ENCODE results near the gene CENPH. TPM values are rescaled to one million over a fixed set of nuclear protein-coding genes. Genes with fewer than 3 reads are reported as not detected.
"Not testable (repeated sequence)": the region's sequence is repeated elsewhere in the genome, so short reads cannot be mapped to it uniquely, and the experiment has no call there.

Gene CENPH
- total and polyA plus RNA-seq, 5 donors, result 2.7 to 4.3 (median 3.6) TPM

- no peak for DNase-seq
- Histone ChIP-seq H3K27ac (ENCODE audit: low read length) (no peak overlapping the region), H3K27me3 (ENCODE audit: control insufficient read depth, insufficient read depth) (no peaks in the 10 kb centered on the region), H3K4me1 (ENCODE audit: control insufficient read depth, insufficient read depth, low read length) (no peaks in the 10 kb centered on the region), H3K4me3 (ENCODE audit: low read length) (no peak overlapping the region), H3K9me3 (ENCODE audit: control insufficient read depth, low read length) (no peaks in the 10 kb centered on the region)
- intact Hi-C loops (cut with DNase I), result no loop called here
- ATAC-seq, result no peak
- 85% methylated on average over 3 of the region's 3 CpGs for WGBS
Measured at GRCh38 chr5:69252437-69252836, 63.1 kb downstream of the CENPH start.

GRCh38 chr5:69255940-69256339 is 66.6 kb downstream of the CENPH start:
- H3K27ac ChIP-seq (ENCODE audit: low read length); H3K9me3 ChIP-seq (ENCODE audit: control insufficient read depth, low read length); intact Hi-C loops (cut with DNase I); H3K4me3 ChIP-seq (ENCODE audit: low read length); ATAC-seq; H3K4me1 ChIP-seq (ENCODE audit: control insufficient read depth, insufficient read depth, low read length); DNase-seq; H3K27me3 ChIP-seq (ENCODE audit: control insufficient read depth, insufficient read depth): not testable (repeated sequence)
- 94% methylated on average over 4 of the region's 4 CpGs for WGBS

GRCh38 chr5:69257577-69257976 is 68.2 kb downstream of the CENPH start:
- no peaks in the 10 kb centered on the region for H3K27me3 ChIP-seq (ENCODE audit: control insufficient read depth, insufficient read depth)
- DNase-seq (no peak), ATAC-seq (no peak)
- no peak overlapping the region for H3K27ac ChIP-seq (ENCODE audit: low read length)
- no peaks in the 10 kb centered on the region for H3K4me1 ChIP-seq (ENCODE audit: control insufficient read depth, insufficient read depth, low read length)
- H3K4me3 ChIP-seq (ENCODE audit: low read length), result no peak overlapping the region
- WGBS, result 96% methylated on average over 1 of the region's 1 CpG
- no peaks in the 10 kb centered on the region for H3K9me3 ChIP-seq (ENCODE audit: control insufficient read depth, low read length)
- intact Hi-C loops (cut with DNase I), result no loop called here

Other genes starting within 250 kb of the CENPH start
- gene SLC30A5, start 95.6 kb upstream of the CENPH start, total RNA-seq, result 10 to 100 TPM; 40.6 to 59.1 (median 55.5) TPM
- 32.5 TPM for gene SLC30A5, start 95.6 kb upstream of the CENPH start, polyA plus RNA-seq
- gene CCNB1, start 22.4 kb upstream of the CENPH start, total RNA-seq, result 1 to 10 TPM; 1.4 to 6.4 (median 3.8) TPM
- 2.8 TPM for gene CCNB1, start 22.4 kb upstream of the CENPH start, polyA plus RNA-seq
- gene CDK7, start 45.3 kb downstream of the CENPH start, total RNA-seq, result 10 to 100 TPM; 11.2 to 16.8 (median 11.7) TPM
- gene CDK7, start 45.3 kb downstream of the CENPH start, polyA plus RNA-seq, result 13.6 TPM
- gene CCDC125, start 143.2 kb downstream of the CENPH start, total RNA-seq, result 1 to 10 TPM; 3.6 to 5.3 (median 4.3) TPM
- 1.9 TPM for gene CCDC125, start 143.2 kb downstream of the CENPH start, polyA plus RNA-seq
- 10 to 100 TPM; 29.4 to 38.0 (median 34.1) TPM for gene AK6, start 179.9 kb downstream of the CENPH start, total RNA-seq
- 36.7 TPM for gene AK6, start 179.9 kb downstream of the CENPH start, polyA plus RNA-seq
- 10 to 100 TPM; 34.9 to 53.6 (median 39.4) TPM for gene TAF9, start 179.9 kb downstream of the CENPH start, total RNA-seq
- 73.1 TPM for gene TAF9, start 179.9 kb downstream of the CENPH start, polyA plus RNA-seq
- 10 to 100 TPM; 14.8 to 19.1 (median 18.7) TPM for gene RAD17, start 180.2 kb downstream of the CENPH start, total RNA-seq
- gene RAD17, start 180.2 kb downstream of the CENPH start, polyA plus RNA-seq, result 10.3 TPM
- gene MARVELD2, start 225.5 kb downstream of the CENPH start, total RNA-seq, result 1 to 10 TPM in 3 of 4 donors, under 1 TPM in 1; 0.82 to 1.8 (median 1.4) TPM
- gene MARVELD2, start 225.5 kb downstream of the CENPH start, polyA plus RNA-seq, result 0.23 TPM

Measured in right cardiac atrium (tissue), 5 donors.